Progenitor cell of endocrine pancreas (in vitro differentiated cells): ENCODE results near the gene FN3KRP. TPM values are rescaled to one million over a fixed set of nuclear protein-coding genes. Genes with fewer than 3 reads are reported as not detected.

Source experiments
- DNase-seq: peaks from one replicate; pipeline ENCODE4 v3.0.0; 2021; ENCODE audit warnings: low spot score; ENCODE audit not compliant: unreplicated experiment
- H3K27ac Mint-ChIP-seq: 2 replicates; pipeline ENCODE4 v1.8.0; 2021; ENCODE audit warnings: mild to moderate bottlenecking, moderate library complexity, mixed read lengths
- H3K27me3 Mint-ChIP-seq: 2 replicates; pipeline ENCODE4 v1.8.0; 2021; ENCODE audit warnings: mixed read lengths
- H3K36me3 Mint-ChIP-seq: 2 replicates; pipeline ENCODE4 v1.8.0; 2022; ENCODE audit warnings: mixed read lengths; ENCODE audit not compliant: insufficient read depth
- H3K4me1 Mint-ChIP-seq: 2 replicates; pipeline ENCODE4 v1.8.0; 2021; ENCODE audit warnings: low read depth, mixed read lengths
- H3K4me3 Mint-ChIP-seq: 2 replicates; pipeline ENCODE4 v1.8.0; 2021; ENCODE audit warnings: low read depth, mild to moderate bottlenecking, moderate library complexity, mixed read lengths
- H3K9me3 Mint-ChIP-seq: 2 replicates; pipeline ENCODE4 v1.8.0; 2021; ENCODE audit warnings: low read depth, mixed read lengths
- CTCF ChIP-seq: fragments of 200-600 bp; sonication (generic); IDR thresholded peaks from one replicate; pipeline ENCODE4 v1.5.0; 2021; ENCODE audit warnings: antibody characterized with exemption, mild to moderate bottlenecking; ENCODE audit not compliant: unreplicated experiment
- total RNA-seq: library from RNA; stranded (reverse); gene quantifications from 2 replicates; pipeline ENCODE4 v1.2.1, GENCODE V29; 2021

FN3KRP gene
- total RNA-seq, 1 donor from 2014 or later, result 34.2 TPM

GRCh38 chr17:82689077-82689476, 27.4 kb upstream of the FN3KRP start:
- peaks cover 6% of the 10 kb centered on the region for H3K4me1 Mint-ChIP-seq
- no peak overlapping the region for H3K4me3 Mint-ChIP-seq
- DNase-seq, result no peak
- H3K27ac Mint-ChIP-seq, result no peak overlapping the region
- peaks cover 7% of the 10 kb centered on the region for H3K36me3 Mint-ChIP-seq
- TF ChIP-seq CTCF, result no peak
- no peaks in the 10 kb centered on the region for H3K9me3 Mint-ChIP-seq
- no peaks in the 10 kb centered on the region for H3K27me3 Mint-ChIP-seq

- no peak overlapping the region for H3K27ac Mint-ChIP-seq
- H3K9me3 Mint-ChIP-seq, result peaks cover 7% of the 10 kb centered on the region
- H3K4me1 Mint-ChIP-seq, result peaks cover 6% of the 10 kb centered on the region
- TF ChIP-seq CTCF, result no peak
- no peak overlapping the region for H3K4me3 Mint-ChIP-seq
- H3K36me3 Mint-ChIP-seq, result peaks cover 13% of the 10 kb centered on the region
- no peaks in the 10 kb centered on the region for H3K27me3 Mint-ChIP-seq
- no peak for DNase-seq
Measured at GRCh38 chr17:82690786-82691489, 25.6 kb upstream of the FN3KRP start.

GRCh38 chr17:82691714-82692113, 24.8 kb upstream of the FN3KRP start:
- H3K27me3 Mint-ChIP-seq, result peaks cover 6% of the 10 kb centered on the region

GRCh38 chr17:82692268-82692667, 24.2 kb upstream of the FN3KRP start:
- TF ChIP-seq CTCF, result no peak
- H3K36me3 Mint-ChIP-seq, result peaks cover 17% of the 10 kb centered on the region
- H3K27me3 Mint-ChIP-seq, result peaks cover 11% of the 10 kb centered on the region
- H3K27ac Mint-ChIP-seq, result no peak overlapping the region
- DNase-seq, result no peak
- H3K4me3 Mint-ChIP-seq, result no peak overlapping the region
- H3K4me1 Mint-ChIP-seq, result peaks cover 2% of the 10 kb centered on the region
- H3K9me3 Mint-ChIP-seq, result peaks cover 7% of the 10 kb centered on the region

More at GRCh38 chr17:82691714-82692113, 24.8 kb upstream of the FN3KRP start:
- Mint-ChIP-seq H3K36me3 (peaks cover 17% of the 10 kb centered on the region), H3K4me3 (no peak overlapping the region), H3K9me3 (peaks cover 7% of the 10 kb centered on the region), H3K27ac (no peak overlapping the region), H3K4me1 (peaks cover 6% of the 10 kb centered on the region)
- no peak for DNase-seq
- no peak for TF ChIP-seq CTCF

GRCh38 chr17:82693168-82693867, 23.2 kb upstream of the FN3KRP start:
- peaks cover 2% of the 10 kb centered on the region for H3K4me1 Mint-ChIP-seq
- peaks cover 7% of the 10 kb centered on the region for H3K9me3 Mint-ChIP-seq
- peaks cover 17% of the 10 kb centered on the region for H3K36me3 Mint-ChIP-seq
- H3K27me3 Mint-ChIP-seq, result peaks cover 13% of the 10 kb centered on the region
- no peak overlapping the region for H3K4me3 Mint-ChIP-seq
- H3K27ac Mint-ChIP-seq, result peak overlapping the region; percentile 10
- DNase-seq, result no peak
- no peak for TF ChIP-seq CTCF
